ENCODE measurements around the gene ABCA10.
A peak's percentile ranks its signal among the peaks of the same experiment; 100 is the strongest.
"Not testable (repeated sequence)": the region's sequence is repeated elsewhere in the genome, so short reads cannot be mapped to it uniquely, and the experiment has no call there.

Gene ABCA10, protein sequence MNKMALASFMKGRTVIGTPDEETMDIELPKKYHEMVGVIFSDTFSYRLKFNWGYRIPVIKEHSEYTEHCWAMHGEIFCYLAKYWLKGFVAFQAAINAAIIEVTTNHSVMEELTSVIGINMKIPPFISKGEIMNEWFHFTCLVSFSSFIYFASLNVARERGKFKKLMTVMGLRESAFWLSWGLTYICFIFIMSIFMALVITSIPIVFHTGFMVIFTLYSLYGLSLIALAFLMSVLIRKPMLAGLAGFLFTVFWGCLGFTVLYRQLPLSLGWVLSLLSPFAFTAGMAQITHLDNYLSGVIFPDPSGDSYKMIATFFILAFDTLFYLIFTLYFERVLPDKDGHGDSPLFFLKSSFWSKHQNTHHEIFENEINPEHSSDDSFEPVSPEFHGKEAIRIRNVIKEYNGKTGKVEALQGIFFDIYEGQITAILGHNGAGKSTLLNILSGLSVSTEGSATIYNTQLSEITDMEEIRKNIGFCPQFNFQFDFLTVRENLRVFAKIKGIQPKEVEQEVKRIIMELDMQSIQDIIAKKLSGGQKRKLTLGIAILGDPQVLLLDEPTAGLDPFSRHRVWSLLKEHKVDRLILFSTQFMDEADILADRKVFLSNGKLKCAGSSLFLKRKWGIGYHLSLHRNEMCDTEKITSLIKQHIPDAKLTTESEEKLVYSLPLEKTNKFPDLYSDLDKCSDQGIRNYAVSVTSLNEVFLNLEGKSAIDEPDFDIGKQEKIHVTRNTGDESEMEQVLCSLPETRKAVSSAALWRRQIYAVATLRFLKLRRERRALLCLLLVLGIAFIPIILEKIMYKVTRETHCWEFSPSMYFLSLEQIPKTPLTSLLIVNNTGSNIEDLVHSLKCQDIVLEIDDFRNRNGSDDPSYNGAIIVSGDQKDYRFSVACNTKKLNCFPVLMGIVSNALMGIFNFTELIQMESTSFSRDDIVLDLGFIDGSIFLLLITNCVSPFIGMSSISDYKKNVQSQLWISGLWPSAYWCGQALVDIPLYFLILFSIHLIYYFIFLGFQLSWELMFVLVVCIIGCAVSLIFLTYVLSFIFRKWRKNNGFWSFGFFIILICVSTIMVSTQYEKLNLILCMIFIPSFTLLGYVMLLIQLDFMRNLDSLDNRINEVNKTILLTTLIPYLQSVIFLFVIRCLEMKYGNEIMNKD (N-terminal part only)

DNA sequence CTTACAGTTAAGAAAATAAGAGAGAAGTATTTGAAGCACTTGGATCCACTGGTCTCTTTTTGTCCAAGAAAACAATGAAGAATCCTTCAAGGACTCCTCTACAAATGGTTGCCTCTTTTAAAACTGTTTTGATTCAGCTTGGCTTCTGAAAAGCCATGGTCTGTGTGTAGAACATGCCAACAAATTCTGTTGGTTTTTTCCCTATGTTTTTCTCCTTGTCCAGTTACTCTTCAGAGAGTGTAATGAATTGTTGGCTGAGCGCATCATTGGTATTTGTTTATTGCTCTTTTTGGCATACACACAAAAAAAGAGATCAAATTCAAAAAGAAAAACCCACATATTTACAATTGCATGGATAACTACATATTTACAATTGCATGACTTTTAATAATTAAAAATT, at the start of gene ABCA10:
ABCA10 (minus strand) TSS at position 249 of the 400 bp plus-strand sequence. CDS start 3,466 bp downstream, outside the sequence.
- no peak for DNase-seq

DNA sequence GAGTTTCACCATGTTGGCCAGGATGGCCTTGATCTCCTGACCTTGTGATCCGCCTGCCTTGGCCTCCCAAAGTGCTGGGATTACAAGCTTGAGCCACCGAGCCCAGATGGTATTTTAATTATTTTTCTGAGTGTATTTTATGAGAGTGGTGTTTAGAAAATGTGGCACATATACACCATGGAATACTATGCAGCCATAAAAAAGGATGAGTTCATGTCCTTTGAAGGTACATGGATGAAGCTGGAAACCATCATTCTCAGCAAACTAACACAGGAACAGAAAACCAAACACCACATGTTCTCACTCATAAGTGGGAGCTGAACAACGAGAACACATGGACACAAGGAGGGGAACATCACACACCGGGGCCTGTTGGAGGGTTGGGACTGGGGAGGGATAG, 47.7 kb upstream of the ABCA10 start:
- DNase-seq: not testable (repeated sequence)

DNA sequence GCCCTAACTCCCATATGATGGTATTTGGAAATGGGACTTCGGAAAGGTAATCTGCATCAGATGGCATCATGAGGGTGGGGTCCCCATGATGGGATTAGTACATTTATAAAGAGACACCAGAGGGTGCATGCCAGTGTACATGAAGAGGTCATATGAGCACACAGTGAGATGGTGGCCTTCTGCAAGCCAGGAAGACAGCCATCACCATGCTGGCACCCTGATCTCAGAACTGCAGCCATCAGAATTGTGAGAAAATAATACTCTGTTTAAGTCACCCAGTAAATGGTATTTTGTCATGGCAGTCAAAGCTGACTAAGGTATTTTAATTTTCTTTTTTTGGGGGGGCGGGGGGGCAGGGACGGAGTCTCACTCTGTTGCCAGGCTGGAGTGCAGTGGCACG, 47.1 kb upstream of the ABCA10 start:
- DNase-seq: no peak

DNA sequence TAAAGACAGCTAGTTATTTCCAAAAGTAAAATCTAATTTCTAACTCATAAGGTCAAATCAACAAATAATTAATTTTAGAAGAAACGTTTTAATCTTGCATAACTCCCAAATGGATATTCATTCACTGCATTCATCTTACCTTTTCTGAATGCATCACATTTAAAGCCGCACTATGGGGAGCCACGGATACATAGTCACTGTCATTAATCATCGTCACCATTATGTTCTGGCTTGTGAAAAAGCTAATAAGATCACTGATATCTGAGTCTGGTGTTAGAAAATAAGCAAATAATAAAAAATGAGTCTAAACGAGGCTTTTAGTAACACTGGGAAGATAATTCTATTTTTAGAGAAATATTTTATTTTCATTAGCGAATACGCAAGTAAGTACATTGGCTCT, 42.4 kb upstream of the ABCA10 start:
- no peak for DNase-seq

DNA sequence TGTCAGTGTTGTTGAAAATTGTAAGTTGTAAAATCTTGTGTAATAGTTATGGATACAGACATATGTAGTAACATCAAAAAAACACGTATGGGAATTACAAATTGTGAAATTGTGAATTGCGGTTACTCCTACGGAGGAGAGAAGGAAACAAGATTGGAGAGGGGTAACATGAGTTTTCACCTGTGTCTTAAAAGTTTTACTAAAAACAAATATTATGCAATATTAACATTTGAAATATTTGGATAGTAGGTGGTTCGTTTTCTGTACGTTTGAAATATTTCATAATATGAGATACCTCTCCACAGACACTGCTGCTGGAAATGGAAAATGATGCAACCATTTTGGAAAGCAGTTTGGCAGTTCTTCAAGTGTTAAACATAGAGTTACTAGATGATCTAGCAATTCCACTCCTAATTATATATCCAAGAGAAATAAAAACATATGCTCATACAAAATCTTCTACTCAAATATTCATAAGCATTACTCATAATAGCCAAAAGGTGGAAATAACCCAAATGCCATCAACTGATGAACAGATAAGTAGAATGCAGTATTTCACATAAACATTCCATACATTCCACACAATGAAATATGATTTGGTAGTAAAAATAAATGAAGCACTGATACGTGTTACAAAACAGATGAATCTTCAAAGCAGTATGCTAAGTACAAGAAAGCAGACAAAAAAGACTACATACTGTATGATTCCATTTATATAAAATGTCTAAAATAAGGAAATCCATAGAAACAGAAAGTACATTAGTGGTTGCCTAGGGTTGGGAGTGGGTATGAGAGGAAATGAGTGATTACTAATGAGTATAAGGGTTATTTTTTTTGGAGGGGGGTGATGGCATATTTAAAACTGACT, 40.7 kb upstream of the ABCA10 start:
- no peak for DNase-seq

DNA sequence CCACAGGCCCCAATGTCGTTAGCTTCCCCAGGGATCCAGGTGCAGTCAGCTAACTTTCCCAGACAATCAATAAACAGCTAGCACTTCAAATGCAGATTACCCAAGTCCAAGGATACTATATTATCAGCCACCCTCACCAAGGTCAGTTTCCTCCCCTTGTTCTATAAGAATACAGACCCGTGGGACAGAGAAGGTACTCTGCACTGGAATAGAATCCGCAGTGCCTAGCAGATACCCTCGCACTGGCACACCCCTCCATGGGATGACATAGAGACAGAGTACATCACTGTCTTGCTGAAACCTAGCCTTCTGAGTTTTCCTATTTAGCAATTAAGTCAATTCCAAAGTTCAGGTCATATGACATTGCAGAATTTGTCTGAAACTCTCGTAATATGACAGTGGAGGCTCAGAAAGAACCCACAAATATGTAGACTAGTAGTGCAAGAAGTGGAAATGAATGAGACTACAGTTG, 40.0 kb upstream of the ABCA10 start:
- DNase-seq: no peak

DNA sequence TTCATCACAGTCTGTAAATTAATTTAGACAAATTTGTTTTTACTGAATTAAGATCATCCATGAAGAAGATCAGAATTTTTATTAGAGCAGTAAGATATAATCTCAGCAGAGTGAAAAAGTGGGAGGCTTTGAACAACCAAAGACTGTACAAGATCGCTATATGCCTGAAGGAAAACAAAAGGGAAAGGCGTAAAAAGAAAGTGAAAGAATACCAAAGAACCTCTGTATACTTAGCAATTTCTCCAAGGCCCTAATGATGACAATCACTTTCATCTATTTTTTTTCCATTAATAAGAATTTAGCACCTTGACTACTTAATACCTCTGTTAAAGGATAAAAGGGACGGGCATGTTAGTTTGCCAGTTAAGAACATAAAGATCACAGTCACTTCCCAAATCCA, 38.6 kb upstream of the ABCA10 start:
- no peak for DNase-seq

DNA sequence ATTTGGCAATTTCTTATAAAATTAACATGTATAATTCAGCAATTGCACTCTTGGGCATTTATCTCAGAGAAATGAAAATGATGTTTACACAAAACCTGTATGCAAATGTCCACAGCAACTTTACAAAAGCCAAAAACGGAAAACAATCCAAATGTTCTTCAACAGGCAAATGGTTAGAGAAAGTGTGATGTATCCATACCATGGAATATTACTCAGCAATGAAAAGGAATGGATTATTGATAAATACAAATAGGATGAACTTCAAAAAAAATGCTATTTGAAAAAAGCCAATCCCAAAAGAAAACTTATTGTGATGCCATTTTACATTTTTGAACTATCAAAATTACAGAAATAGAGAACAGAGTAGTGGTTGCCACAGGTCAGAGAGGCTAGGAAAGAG, 37.2 kb upstream of the ABCA10 start:
- no peak for DNase-seq

DNA sequence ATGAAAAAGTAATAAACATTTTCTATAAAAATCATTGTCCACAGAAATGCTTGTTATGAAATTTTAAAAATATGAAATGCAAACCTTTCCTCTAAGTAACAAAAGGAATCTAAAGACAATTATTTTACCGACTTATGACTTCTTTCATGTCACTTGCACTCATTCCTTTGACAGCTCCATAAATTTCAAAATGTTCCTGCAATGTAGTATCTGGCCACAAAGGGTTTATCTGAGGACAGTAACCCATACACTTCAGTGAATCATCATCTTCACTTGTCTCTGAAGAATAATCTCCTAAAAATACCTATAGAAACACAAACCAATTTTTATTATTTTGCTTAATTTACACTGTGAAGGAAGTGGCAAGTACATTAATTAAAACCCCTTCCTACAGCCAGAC, 25.6 kb upstream of the ABCA10 start:
- no peak for DNase-seq

DNA sequence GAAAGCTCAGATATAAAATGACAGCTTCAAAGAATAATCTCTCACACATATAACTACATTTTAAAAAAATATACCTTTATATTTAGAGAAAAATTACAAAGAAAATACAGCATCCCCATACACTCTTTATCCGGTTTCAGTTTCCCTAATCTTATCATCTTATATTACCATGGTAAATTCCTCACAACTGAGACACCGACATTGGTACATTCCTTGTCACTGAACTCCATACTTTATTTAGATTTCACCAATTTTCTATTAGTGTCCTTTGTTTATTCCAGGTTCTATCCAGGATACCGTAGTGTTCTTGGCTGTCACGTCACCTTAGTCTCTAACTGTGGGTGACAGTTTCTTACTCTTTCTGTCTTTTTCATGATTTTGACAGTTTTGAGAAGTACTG, 22.0 kb upstream of the ABCA10 start:
- no peak for DNase-seq

DNA sequence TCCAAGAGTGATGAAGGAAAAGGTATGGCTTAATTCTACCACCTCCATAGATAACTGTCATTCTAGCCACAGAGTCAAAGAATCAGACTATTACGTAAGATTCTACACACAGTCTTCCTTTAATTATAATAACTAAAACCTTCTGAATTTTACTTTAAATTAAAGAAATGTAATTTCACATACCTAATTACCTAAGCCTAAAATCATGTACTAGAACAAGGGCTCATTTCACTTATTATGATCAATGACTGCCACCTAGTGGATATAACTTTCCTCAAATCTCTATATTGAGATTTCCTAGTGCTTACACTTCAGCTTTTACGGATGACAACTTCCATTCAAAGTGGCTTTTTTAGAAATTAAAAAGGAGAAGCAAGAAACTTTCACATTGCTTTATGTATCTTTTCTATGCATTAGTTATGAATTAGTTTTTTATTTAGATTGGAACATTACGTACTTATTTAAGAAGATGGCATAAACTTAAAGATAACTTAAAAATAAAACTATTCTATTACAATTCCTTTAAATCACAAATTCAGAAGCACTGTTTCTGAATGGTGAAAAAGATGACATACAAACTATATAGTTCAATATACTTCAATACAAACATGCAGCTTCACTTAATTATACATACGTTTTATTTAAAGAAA, 18.2 kb upstream of the ABCA10 start:
- DNase-seq: no peak

DNA sequence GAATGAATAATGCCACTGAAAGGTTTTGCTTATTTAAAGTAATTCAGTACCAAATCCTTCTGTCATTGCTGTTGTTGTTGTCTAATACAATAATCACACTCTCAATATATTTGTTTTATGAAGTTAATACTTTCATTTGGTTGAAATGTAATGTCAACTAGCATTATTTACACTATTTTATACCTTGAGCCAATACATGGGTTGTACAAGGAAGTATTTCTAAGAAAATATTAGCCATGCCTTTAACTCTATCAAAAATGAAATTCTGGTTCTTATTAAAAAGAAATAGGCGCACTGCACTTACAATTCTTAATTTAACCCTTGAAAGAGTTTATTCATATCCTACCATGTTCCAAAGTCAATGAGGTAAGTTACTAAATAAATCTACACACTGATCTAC, 17.6 kb upstream of the ABCA10 start:
- DNase-seq: no peak

DNA sequence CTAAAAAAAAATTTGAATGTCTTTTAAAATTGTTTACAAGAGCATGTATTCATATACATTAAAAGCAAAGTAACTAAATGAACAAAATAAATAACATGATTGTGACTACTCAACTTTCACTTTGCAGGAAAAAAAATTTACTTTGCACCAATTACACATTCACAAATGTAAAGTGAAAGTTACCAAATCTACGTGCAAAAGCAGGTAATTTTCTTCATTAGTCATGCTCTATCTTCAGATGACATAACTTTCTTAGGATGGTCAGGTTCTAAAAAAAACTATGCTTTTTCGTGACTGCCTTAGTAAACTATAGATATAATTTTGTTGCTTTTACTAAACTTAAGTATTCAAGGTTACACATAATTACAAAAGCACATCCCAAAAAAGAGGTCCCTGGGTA, 17.0 kb upstream of the ABCA10 start:
- no peak for DNase-seq

DNA sequence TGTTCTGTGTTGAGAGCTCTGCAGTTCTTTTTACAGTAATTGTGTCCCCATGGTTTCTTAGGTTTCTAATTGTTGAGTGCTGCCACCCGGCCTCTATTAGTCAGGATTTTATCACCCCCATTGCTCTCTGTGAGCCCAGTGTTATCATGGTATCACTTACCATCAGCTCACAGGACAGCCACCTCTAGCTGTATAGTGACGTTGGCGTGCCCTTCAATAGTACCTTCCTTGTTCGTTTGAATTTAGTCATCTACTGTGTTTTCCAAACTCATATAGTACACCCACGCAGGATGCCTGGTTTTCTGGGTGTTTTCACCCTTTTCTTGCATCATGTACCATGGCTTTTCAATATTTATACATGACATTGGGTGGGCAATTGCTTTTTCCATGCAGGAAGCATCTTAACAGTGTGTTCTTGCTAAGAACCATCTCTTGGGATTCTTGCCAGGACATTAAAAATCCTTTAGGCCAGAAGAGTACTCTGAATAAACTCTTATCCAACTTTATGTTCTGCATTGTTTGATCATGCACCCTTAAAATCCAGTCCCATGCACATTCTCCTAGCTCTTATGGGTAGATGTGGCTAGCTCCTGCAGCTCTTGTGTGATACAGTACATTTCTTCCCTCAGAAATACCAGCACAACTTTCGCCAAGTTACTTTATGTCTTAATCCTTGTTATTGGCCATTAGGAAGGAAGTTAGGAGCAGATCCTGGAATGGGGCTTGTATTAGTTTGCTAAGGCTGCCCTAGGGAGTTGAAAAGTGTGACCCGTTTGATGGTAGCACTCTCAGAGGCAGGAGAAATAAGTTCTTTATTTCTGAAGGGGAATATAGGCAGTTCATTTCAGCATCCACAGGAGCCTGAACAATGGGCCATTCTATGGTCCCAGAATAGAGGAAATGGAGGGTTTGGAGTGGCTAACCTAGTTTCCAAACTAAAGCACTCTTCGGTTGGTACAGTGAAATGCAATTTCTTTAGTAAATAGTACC, 11.3 kb upstream of the ABCA10 start:
- DNase-seq: no peak

DNA sequence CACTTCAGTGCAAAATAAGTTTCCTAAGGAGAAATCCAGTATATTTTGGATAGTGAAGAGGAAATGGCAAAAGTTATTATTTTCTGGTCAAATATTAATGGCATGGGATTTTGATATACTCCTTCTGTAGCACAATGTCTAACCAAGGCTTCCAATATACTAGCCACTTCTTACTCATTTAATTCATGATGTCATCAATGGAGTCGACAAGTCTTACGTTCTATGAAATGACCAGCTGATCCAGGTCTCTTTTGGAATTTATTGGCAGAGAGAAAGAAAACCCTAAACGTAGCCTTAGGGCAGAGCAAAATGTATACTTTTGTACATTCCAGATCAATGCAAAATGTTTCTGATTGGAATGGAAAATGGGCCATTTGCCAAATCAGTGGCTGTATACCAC, 8.3 kb upstream of the ABCA10 start:
- DNase-seq: no peak

DNA sequence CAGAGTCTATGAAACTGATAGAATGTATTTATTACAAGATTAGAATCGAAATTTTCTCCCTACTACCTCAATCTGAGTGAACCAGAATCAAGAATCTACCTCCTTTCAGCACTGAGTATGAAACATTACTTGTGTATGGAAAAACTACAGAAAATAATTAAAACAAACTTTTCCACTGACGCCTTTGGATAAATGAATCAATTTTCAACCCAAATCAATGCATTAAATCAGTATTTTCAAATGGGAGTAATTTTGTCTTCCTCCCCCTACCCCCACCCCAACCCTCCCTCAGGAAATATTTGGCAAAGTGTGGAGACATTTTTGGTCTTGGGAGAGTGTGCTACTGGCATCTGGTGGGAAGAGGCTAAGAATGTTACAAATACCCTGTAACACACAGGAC, 7.8 kb upstream of the ABCA10 start:
- no peak for DNase-seq

DNA sequence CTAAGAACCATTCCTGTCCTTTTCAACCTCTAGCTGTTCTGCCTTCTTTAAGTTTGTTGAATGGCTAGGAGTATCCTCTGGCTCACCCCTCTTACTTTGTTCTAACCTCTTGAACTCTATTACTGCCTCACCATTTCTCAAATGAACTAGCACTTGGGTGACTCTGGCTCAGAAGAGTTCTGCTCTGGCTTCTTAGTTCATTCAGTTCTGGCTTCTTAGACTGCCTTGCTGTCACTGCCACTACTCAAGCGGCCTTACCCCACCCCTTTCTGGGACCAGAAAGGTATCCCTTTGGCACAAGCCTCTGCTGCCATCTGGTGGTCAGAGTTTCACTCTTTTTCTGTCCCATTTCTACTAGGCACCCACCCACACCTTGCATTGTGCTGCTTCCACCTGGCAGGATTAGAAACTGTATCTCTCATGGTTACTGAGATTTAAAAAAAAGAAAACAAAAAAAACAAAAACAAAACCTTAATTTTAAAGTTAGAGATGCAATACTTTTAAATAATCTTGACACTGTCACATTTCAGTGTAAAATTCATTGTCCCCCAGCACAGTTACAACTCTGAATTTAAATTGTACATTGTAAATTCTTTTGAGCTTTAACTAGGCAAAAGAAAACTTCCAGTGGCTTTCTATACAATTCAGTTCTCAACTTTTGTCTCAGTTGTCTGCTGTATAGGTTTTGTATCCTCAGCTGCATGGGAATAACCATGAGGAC, 6.9 kb upstream of the ABCA10 start:
- DNase-seq: peak; percentile 3

DNA sequence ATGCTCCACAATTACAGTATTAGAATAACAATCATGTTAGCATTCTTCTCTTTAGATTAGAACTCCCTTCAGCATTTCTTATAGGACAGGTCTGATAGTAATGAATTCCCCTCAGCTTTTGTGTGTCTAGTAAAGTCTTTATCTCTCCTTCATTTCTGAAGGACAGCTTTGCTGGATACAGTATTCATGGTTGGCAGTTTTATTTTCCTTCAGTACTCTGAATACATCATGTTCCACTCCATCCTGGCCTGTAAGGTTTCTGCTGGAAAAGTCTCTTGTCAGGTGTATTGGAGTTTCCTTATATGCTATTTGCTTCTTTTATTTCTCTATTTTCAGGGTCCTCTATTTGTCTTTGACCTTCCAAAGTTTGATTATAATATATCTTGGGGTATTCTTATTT, 4.0 kb upstream of the ABCA10 start:
- no peak for DNase-seq

DNA sequence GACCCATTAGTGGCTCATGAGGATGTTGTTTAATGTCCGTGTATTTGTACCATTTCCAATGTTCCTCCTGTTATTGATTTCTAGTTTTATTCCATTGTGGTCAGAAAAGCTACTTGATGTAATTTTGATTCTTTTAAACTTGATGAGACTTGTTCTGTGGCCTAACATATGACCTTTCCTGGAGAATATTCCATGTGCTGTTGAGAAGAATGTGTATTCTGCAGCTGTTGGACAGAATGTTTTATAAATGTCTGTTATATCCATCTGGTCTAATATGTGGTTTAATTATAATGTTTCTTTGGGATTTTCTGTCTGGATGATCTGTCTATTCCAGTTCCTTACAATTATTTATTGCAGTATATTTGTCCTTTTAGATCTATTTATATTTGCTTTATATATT, 2.9 kb upstream of the ABCA10 start:
- no peak for DNase-seq

DNA sequence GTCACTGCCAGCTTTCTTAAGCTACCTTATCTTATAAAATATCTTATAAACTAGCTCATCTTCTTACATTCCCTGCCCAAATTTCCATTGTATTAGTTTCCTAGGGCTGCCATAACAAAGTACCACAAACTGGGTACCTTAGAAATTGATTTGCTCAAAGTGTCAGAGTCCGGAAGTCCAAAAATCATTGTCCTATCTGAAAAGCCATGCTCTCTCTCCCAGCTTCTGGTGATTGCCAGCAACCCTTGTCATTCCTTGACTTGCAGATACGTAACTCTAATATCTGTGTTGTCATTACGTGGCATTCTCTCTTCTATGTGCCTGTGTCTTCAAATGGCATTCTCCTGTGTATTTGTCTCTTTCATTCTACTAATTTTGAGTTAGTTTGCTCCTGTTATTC, 2.3 kb upstream of the ABCA10 start:
- no peak for DNase-seq

All from GOT3 (cell line).